ENCODE data around the gene IKZF4. TPM values are rescaled to one million over a fixed set of nuclear protein-coding genes. Genes with fewer than 3 reads are reported as not detected.
"Not testable (repeated sequence)": the region's sequence is repeated elsewhere in the genome, so short reads cannot be mapped to it uniquely, and the experiment has no call there.

IKZF4 gene
- total RNA-seq, 1 experiment from 2014 or later: 1.4 TPM

DNA sequence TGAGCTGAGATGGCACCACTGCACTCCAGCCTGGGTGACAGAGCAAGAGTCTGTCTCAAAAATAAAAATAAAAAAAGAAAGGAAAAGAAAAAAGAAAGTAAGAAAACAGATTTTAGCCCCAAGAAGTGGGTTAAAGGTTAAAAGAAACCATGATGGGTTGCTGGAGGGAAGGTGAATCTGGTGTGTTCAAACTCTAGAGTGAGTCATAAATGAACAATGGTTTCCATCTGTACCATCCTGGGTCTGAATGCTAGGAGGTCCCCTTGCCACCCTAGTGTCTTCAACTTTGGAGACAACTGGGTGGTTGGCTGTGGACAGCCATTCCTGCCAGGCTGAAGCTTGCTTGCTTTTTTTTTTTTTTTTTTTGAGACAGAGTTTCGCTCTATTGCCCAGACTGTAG lies 19.3 kb downstream of the IKZF4 start:
- no peak for DNase-seq (ENCODE audit: low spot score)

DNA sequence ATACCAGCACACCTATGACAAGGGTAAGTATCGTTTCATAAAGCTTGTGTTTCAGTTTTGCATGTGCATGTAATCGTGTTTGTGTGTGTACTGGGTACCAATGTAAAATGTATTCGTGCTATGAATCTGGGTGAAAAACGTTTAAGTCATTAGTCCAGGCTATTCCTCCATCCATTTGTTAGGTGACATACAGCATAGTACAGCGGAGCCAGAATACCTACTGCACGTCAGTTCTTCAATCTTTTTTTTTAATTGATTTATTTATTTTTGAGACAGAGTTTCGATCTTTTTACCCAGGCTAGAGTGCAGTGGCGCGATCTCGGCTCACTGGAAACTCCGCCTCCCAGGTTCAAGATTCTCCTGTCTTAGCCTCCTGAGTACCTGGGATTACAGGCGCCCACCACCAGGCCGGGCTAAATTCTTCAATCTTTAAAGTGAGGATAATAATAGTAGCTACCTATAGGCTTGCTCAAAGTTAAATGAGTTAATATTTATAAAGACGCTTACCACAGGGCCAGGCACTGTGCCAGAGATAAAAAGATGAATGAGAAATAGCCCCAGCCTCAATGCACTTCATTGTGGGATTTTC lies 20.2 kb downstream of the IKZF4 start:
- no peak for DNase-seq (ENCODE audit: low spot score)

DNA sequence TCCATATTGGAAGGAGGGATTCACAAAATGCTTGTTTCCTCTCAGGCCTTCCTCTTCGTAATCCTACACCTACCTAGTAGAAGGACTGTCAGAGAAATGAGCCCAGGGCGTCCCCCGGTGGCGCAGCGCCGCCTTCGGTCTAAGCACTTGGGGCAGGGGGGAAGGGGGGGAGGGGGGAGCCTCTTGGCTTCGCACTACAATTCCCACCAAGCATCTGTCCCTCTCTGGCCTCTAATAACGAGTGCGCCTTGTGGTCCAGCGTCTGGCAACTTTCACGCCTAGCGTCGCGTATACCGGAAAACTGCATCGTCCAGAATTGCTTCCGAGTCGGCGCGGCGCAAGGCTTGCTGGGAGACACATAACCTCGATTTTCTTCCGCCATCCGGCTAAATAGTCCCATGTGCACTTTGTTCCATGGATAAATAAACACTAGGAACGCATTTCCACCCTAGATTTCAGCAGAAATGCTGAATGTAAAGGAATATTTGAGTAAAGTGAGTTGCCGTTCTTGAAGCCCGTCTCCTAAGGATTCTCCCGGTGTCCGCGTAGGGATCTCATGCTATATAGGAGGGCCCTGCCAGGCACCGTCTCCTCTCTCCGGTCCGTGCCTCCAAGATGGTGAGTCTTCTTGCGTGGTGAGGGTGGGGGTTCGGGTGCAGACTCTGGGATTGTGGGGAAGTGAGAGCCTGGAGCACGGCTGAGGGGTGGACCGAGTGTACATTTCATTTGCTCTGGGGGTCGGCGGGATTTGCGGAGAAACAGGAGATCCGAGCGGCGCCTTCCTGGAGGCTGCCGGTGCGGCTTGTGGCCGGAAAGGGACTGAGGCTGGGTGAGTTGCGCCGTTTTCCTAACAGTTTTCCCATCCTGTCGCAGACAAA lies 20.9 kb downstream of the IKZF4 start, which contains the start of gene RPS26:
TSS of gene RPS26 (plus strand) at position 367 of the 878 bp plus-strand sequence. CDS start at position 616, 249 bp downstream.
- peak; percentile 93 for DNase-seq (ENCODE audit: low spot score)

DNA sequence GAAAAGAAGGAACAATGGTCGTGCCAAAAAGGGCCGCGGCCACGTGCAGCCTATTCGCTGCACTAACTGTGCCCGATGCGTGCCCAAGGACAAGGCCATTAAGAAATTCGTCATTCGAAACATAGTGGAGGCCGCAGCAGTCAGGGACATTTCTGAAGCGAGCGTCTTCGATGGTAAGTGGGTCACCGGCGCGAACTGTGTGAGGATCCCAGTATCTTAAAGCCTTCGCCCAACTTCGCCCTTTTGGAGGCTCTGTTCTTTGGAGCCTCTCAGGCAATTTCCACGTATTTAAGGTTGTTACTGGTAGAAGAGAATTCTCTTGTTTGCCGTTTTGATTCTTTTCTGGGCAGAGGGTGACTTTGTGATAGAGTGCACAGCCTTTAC lies 21.6 kb downstream of the IKZF4 start:
- DNase-seq (ENCODE audit: low spot score): not testable (repeated sequence)

DNA sequence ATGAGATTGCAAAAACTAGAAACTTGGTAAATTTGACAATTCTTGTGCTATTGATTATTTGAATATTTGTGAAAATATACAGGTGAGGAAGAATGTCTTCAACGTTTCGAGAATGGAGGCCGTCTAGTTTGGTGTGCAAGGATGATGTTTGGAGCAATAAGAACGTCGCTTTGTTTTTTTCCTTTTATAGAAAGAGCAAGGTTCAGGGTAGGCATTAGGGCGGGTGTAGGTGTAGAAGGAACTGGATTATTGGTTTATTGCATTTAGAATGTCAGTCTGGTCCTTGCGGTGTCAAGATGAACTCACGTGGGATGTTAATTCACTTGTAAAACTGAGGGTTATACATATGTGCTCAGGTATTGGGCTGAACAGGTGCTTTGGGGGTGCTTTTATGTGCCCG lies 22.0 kb downstream of the IKZF4 start:
- no peak for DNase-seq (ENCODE audit: low spot score)

DNA sequence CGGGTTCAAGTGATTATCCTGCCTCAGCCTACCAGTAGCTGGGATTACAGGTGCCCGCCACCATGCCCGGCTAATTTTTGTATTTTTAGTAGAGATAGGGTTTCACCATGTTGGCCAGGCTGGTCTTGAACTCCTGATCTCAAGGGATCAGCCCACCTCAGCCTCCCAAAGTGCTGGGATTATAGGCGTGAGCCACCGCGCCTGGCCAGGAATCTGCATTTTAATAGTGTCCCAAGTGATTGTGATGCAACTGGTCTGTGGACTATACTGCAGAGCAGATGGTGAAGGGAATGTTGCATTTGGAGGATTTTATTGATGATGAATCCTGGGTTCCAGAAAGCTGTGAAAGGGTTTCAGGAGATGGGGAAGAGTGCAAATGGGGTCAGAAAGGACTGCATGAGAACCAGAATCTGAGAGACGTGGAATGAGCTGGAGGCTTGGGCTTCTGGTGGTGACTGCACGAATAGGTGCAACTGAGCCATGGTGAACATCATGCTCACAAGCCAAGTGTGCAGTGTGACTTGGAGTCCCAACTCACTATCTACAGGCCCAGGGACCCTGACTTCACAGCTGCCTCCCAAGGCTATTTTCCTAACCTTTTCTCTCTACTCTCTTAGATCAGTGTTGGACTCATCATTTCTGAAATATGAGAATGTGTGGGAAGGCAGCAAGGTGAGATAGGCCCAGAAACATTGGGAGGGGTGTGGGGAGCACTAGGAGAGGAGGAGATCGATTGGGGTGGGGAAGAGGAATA lies 25.4 kb downstream of the IKZF4 start:
- no peak for DNase-seq (ENCODE audit: low spot score)

DNA sequence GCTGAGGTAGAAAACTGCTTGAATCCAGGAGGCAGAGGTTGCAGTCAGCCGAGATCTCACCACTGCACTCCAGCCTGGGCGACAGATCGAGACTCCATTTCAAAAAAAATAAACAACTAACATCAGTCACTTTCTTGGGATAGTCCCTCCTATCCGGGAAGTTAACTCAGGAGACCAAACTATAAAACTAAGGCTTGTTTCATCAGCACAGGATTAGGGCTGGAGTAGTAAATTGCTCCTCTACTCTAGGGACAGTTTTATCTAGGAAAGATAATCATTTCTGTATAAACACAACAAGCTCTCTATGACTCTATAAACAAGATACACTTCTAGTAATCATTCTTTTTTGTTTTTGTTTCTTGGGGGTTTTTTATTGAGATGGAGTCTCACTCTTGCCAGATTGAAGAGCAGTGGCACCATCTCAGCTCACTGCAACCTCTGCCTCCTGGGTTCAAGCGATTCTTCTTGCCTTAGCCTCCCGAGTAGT lies 32.6 kb downstream of the IKZF4 start:
- DNase-seq (ENCODE audit: low spot score): no peak

DNA sequence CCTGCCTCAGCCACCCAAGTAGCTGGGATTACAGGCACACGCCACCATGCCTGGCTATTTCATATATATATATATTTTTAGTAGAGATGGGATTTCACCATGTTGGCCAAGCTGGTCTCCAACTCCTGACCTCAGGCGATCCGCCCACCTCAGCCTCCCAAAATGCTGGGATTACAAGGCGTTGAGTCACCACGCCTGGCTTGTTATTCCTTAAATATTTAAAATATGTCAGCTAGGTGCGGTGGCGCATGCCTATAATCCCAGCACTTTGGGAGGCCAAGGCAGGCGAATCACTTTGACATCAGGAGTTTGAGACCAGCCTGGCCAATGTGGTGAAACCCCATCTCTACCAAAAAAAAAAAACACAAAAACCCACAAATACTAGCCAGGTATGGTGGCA lies 39.1 kb downstream of the IKZF4 start:
- DNase-seq (ENCODE audit: low spot score): peak; percentile 51

DNA sequence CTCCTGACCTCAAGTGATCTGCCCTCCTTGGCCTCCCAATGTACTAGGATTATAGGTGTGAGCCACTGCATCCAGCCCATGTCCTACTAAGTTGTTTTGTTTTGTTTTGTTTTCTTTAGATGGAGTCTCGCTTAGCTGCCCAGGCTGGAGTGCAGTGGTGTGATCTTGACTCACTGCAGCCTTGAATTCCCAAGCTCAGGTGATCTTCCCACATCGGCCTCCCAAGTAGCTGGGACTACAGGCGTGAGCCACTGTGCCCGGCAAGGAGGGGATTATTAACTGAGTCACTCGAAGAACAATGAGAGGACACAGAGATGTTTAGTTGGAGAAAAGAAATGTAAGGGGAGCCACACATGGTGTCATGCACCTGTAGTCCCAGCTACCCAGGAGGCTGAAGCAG lies 41.1 kb downstream of the IKZF4 start:
- DNase-seq (ENCODE audit: low spot score): no peak

DNA sequence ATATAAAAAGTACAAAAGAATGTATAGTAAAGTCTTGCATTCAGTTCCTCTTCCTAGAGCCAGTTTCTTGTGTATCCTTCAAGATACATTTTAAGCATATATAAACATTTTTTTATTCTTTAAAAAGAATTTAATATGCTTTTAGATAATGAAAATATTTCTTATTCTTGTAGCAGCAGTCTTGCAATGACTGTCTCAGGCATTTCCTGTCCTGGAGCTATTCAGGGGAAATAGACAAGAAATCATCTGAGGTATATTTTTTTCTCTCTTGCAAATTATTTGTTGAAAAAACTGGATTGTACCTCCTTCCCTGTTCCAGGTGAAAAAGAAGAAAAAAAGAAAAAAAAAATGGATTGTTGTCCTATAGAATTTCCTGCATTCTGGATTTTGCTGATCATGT lies 42.2 kb downstream of the IKZF4 start:
- no peak for DNase-seq (ENCODE audit: low spot score)

DNA sequence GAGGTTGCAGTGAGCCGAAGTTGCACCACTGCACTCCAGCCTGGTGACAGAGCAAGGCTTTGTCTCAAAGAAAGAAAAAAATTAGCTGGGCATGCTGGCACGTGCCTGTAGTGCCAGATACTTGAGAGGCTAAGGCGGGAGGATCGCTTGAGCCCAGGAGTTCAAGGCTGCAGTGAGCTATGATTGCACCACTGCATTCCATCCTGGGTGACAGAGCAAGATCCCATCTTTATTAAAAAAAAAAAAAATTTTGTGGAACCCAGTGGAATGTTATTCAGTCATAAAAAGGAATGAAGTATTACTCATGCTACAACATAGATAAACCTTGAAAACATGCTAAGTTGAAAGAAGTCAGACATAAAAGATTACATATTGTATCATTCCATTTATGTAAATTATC lies 50.8 kb downstream of the IKZF4 start:
- no peak for DNase-seq (ENCODE audit: low spot score)

DNA sequence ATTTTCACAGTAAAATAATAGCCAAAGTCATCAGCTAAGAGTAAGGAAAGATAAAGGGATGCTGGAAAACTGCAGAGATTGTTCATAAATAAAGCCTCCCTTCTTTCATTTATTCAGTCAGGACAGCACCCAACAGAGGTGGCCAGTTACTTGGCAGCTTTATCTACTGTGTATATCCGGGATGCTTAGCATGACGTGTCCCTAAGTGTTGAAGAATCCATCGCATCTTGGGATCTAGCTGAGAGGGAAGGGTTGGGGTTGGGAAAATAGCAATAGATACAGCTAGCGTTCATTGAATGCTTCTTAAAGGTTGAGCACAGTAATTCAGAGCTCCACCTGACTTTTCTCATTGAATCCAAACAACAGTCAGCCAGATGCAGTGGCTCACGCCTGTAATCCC lies 53.6 kb downstream of the IKZF4 start:
- DNase-seq (ENCODE audit: low spot score): no peak

DNA sequence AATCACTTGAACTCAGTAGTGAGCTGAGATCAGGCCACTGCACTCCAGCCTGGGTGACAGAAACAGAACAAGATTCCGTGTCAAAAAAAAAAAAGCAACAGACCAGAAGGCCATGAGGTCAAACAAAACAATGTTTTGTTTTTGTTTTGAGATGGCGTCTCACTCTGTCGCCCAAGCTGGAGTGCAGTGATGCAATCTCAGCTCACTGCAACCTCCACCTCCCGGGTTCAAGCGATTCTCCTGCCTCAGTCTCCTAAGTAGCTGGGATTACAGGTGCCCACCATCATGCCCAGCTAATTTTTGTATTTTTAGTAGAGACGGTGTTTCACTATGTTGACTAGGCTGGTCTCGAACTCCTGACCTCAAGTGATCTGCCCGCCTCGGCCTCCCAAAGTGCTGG lies 57.1 kb downstream of the IKZF4 start:
- not testable (repeated sequence) for DNase-seq (ENCODE audit: low spot score)

DNA sequence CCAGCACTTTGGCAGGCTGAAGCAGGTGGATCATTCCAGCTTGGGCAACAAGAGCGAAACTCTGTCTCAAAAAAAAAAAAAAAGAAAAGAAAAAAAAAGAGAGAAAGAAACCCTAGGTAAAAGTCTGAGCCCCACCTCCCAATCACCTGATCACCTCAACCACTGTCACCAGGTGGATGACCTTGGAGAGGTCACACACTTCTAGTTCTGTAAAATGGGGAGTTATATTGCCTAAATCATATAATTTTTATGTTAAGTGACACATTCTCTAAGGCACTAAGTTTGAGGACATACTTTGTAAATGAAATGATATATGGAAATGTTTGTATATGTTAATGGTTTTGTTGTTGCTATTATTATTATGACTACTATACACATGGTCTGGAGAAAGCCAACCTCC lies 57.6 kb downstream of the IKZF4 start:
- no peak for DNase-seq (ENCODE audit: low spot score)

DNA sequence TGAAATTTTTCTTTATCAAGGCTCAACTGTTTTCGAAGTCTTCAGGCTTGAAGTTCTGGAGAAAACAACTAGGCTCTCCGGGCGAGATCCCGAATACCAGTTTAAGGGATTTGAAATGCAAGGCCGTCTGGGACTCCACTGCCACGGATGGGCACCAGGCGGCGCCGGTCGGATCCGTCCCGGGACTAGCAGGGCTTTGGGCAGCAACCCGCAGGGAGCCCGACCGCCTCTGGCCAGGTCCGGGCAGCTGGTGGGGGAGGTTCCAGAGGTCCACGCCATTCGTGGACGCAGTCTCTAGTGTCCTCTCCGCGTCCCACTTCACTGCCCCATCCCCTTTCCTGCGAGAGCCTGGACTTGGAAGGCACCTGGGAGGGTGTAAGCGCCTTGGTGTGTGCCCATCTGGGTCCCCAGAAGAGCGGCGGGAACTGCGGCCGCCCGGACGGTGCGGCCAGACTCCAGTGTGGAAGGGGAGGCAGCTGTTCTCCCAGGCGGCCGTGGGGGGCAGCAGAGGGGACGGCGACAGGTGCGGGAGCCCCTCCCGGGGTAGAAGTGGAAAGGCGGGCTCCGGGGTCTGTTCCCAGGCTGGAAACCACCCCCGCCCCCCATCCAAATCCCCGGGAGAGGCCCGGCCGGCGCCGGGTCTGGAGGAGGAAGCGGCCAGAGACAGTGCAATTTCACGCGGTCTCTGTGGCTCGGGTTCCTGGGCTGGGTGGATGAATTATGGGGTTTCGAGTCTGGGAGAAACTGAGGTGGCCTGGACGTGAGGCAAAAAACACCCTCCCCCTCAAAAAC lies 58.3 kb downstream of the IKZF4 start:
- DNase-seq (ENCODE audit: low spot score): peak; percentile 73

DNA sequence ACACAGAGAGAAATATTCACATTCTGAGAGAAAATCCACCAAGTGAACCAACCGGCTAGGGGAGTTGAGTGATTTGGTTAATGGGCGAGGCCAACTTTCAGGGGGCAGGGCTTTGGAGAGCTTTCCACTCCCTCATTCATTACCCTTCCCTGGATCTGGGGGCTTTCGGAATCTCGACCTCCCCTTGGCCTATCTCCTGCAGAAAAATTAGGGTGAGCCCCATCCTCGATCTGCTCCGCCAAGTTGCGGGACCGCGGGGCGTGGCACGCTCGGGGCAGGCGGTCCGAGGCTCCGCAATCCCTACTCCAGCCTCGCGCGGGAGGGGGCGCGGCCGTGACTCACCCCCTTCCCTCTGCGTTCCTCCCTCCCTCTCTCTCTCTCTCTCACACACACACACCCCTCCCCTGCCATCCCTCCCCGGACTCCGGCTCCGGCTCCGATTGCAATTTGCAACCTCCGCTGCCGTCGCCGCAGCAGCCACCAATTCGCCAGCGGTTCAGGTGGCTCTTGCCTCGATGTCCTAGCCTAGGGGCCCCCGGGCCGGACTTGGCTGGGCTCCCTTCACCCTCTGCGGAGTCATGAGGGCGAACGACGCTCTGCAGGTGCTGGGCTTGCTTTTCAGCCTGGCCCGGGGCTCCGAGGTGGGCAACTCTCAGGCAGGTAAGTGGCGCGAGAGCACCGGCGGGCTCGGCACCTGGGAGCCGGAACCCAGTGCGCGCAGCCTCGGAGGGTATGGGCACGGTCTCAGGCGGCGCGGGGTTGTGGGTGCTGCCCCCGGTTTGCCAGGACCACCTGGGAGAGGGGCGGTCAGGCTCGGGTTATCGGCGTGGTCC lies 59.1 kb downstream of the IKZF4 start, which contains the start of gene ERBB3:
TSS of gene ERBB3 (plus strand) at position 443 of the 833 bp plus-strand sequence. CDS start at position 579, 136 bp downstream.
- DNase-seq (ENCODE audit: low spot score): peak; percentile 74

DNA sequence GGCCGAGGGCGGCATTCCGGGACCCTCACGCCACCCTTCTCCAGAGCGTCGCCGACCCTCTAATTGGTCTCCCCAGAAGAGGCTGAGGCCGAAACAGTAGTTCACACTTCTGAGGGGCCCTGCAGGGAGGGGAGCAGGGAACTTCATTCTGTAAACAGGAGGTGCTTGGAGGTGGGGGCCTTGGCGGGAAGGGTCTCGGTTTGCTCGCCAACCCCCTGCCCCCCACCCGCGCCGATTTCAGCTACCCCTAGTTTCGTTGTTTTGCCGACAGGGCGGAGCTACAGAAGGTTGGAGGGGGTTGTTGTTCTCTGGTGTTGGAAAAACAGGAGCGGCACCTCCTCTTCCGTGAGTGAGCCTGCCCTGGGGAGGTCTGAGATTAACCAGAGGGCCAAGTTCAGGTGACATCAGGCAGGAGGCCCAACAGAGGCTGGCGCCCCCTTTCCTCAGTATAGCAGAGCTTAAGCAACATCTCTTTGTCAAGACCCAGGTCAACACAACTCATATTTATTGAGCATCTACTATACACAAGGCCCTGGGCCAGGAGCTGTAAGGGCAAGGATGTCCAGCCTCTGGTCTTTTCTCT lies 59.8 kb downstream of the IKZF4 start:
- DNase-seq (ENCODE audit: low spot score): no peak

DNA sequence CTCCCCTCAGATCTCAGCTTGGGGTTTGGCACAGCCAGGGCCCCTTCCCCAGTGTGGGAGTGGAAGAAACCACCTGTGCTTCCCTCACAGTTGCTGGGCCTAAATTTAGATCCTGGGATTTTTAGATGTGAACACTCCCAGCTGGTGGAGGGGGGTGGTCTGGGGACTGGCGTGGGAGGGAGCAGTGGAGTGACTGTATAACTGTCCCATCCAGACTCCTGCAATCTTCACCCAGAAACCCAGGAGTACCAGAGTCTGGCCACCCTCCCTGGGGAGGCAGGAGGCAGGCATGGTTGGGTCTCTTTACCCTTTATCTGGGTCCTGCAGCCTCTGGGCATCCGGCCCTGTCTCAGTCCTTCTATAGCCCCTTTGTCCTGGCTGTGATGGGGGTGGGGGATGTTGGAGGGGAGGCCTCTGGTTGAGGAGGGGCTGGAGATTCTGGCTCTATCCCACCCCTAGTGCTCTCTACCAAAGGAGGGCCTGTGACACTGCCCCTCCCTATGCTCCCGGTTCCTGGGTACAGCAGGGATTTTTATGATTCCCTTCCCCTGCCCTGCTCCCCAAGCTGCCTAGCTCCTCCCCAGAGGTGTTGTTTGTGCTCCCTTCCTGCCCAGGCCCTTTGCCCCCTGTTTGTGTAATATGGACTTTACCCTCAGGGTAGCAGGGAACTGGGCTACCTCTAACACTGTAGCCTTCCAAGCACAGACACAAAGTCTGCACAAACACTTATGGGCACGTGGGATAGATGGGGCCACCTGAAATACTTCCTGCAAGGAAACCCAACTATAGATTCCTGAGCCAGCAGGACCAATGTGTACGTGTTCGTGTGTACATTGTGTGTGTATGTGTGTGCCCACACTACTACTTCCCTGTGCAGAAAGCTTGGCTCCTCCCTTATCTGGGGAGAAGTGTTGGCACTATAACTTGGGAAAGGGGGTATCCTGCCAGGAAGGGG lies 60.8 kb downstream of the IKZF4 start:
- no peak for DNase-seq (ENCODE audit: low spot score)

DNA sequence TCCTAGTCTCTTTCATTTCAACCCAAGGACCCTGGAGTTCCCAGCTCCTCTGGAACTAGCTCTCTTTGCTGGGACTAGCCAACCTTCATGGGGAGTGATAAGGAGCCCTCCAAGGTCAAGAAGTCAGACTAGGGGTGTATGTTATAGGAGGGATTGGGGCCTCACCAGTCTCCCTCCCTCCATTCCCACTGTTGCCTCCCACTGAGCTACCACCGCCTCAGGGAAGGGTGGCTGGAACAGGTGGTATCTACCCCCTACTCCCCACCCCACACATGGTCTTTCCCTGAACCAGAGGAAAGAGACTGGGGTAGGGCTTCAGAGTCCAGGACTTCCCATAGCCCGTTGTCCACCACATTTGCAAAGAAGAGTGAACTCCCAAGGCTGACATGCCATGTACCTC lies 61.5 kb downstream of the IKZF4 start:
- no peak for DNase-seq (ENCODE audit: low spot score)
